ENCODE data around the gene SYNE2.
"Not testable (repeated sequence)": the region's sequence is repeated elsewhere in the genome, so short reads cannot be mapped to it uniquely, and the experiment has no call there.

Gene SYNE2

DNA sequence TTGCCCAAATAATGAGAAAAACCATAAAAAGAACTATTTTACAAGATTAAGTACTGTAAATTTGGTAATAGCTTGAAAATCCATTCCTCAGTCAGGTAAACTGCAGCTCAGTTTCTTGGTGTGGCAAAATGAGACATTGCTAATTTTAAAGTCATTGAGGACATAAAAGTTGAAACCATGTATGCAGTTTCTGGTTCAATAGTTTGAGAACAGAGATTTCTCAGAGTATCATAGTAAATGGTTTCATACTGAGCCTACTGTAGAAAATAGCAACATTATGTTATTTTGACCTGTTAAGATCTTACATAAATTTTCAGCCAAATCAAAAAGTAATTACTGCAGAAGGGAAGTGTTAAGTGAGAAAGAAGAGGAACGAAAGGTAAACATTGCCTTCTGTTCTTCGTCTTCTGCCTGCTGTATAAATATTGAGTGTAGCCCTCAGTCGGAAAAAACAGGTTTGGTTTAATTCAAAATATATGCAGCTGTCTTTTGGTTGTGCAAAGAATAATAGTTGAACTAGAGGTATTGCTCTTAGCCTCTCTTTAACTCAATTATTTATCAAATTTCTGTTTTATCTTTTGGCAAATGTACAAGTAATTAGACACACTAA is 119.6 kb downstream of the SYNE2 start:
- no peak for FAIRE-seq

DNA sequence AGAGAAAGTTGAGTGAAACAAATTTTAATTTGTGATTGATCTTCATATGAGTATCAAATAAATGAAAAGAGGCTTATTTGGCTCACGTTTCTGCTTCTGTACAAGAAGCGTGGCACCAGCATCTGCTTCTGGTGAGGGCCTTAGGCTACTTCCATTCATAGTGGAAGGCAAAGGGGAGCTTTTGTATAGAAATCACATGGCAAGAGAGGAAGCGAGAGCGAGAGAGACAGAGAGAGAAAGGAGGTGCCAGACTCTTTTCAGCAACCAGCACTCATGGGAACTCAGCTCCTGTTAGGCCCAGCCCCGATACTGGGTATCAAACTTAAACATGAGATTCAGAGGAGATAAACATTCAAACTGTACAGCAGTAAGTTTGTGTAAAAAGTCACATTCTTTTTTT is 121.4 kb downstream of the SYNE2 start:
- FAIRE-seq, result no peak

DNA sequence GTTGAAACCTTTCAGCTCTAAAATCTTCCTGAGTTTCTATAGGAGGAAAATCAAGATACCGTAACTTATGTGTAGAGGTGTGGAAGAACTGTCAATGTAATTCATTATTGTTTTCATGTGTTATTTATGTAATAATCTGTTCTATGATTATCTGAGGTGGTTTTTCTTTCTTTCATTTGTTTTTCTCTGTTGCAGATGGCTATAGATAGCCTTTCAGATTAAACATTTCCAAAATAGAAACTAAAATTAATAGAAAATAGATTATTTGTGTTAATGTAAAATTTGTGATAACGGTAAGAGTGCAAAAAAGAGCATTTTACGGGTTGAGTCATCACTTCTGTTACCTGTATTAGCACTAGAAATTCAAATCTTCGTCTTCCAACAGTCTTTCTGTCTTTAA is 128.8 kb downstream of the SYNE2 start:
- FAIRE-seq, result no peak

DNA sequence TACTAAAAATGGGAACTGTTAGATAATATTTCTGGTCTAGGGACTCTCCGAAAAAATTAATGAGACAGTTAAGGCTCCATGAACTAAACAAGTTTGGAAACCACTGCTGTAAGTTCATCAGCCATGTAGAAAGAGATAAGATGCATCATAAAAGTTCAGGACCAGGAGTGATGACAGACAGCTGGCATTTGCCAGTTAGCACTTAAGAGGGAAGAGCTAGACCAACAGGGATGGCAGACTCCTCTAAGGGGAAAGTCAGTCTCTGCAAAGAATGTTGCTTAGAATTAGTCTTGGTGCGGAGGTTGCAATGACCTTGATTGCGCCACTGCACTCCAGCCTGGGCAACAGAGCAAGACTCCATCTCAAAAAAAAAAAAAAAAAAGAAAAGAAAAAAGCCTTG is 129.4 kb downstream of the SYNE2 start:
- FAIRE-seq, result no peak

DNA sequence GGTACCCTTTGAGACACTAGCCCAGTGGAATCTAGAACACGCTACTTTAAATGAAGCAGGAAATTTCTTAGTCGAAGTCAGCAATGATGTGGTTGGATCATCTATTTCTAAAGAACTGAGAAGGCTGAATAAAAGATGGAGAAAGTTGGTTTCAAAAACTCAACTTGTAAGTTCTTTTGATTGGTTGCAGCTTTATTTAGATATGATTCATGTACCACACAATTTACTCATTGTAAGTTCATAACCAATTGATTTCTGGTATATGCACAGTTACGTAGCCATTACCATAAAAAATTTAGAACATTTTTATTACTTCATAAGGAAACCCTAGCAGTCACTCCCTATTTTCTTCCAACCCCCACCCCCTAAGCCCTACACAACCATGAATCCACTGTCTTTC is 129.8 kb downstream of the SYNE2 start:
- no peak for FAIRE-seq

DNA sequence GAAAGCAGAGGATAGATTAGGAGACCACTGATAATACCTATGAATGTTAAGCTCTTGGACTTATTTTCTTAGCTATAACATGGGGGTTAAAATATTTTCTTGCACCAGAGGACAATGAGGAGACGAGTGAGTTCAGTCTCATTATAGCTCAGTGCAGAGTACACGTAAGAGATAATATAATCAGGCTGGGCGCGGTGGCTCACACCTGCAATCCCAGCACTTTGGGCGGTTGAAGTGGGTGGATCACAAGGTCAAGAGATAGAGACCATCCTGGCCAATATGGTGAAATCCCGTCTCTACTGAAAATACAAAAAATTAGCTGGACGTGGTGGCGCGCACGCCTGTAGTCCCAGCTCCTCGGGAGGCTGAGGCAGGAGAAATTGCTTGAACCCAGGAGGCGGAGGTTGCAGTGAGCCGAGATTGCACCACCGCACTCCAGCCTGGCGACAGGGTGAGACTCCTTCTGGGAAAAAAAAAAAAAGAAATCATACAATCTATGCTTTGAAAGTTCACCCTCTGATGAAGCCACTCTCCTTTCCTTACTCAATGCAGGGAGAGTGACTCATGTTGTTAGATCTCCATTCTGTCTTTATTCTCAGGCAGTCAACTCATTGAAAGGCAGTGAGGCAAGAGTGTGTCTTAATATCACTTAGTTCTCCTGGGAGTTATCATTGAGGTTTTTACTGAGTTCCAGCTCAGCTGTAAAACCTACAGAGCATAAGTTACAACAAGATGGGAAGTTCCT is 134.2 kb downstream of the SYNE2 start:
- FAIRE-seq, result no peak

DNA sequence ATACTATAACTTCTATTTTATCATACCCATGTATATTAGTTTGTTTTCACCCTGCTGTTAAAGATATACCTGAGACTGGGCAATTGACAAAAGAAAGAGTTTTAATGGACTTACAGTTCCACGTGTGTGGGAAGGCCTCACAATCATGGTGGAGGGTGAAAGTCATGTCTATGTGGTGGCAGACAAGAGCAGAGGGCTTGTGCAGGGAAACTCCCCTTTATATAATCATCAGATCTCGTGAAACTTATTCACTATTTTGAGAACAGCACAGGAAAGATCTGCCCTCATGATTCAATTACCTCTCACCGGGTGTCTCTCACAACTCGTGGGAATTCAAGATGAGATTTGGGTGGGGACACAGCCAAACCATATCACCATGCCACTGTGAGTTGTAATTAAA is 135.8 kb downstream of the SYNE2 start:
- FAIRE-seq, result no peak

DNA sequence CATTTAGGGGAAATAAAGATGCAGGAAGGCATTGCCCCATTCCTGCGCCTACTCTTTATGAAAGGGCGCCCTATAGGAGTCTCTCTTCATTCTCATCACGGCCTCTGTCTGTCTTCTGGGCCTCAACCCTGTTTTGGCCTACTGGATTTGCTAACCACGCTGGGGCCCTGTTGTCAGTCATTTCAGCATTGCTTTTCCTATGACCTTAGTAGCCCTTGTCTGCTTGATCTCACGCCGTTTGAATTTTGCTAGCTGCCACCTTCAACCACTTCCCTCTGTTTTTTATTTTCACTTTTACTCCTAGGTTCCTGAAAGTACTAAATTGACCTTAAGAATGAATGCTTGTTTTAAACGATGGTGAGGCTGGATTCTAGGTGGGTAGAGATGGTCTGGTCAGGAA is 139.0 kb downstream of the SYNE2 start:
- FAIRE-seq, result no peak

DNA sequence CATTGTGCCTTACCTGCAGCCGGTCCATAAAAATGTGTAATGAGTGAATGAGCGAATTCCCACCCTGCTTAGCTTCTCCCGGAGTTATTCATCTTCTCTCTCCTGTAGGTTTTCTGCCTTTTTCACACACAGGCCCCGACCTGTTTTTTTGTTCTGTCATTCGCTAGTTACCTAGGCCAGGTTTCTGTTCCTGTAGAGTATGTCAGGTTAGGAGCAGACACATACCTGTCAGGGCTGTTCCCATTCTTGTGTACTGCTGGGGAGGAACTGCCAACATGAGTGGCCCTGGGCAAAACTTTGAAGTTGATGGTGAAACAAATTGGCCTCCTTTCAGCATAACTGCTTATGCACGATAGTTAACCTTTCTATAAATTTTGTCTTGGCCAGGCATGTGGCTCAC is 140.1 kb downstream of the SYNE2 start:
- FAIRE-seq, result no peak

DNA sequence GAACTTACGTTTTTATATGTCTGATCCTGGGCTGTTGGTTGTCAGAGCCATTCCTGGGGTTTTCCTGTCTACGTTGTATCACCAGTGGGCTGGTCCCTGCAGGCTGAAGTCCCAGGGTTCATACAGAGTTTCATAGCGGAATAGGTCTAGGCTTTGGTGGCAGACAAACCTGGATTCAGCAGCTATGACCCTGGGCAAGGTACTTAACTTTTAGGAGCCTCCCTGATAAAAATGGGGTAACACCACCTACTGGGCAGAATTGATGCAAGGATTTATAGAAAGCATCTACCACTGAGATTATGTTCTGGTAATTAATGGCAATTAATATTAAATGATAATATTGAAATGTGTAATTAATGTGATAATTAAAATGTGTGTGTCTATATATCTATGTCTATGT is 141.2 kb downstream of the SYNE2 start:
- no peak for FAIRE-seq

DNA sequence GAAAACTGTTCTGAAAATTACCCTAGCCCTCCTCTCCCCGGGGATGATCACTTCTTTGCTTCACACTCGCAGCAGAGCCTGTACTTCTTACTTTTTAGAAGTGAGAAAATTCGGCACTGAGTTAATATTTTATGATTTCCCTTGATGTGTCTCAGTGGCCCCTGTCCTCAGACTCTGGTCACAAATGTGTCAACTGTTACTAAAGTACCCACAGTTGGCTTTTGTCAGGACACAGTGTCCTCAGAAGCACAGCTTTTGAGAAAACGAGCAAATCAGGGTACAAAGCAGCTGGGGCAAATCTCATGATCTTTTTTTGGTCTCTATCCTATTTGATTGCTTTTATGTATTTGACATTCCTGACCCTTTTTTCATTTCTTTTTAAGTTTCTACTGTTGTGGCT is 142.5 kb downstream of the SYNE2 start:
- FAIRE-seq, result no peak

DNA sequence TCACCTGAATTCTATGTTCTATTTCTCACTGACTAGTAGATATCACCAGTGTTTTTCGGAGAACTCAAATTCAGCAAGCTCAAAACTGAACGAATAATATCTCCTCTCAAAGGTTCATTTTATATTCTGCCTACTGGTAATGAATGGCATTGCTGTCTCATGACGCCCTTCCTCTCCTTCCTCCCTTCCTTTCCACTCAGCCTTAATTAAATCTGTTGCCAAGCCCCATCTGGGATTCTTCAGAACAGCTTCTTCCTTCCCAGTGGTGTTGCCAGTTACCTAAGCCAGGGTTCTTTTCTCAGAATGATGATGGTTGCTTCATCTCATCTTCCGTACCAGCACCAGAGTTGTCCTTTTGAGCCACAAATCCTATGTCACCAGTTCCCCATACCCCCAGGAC is 143.2 kb downstream of the SYNE2 start:
- no peak for FAIRE-seq

DNA sequence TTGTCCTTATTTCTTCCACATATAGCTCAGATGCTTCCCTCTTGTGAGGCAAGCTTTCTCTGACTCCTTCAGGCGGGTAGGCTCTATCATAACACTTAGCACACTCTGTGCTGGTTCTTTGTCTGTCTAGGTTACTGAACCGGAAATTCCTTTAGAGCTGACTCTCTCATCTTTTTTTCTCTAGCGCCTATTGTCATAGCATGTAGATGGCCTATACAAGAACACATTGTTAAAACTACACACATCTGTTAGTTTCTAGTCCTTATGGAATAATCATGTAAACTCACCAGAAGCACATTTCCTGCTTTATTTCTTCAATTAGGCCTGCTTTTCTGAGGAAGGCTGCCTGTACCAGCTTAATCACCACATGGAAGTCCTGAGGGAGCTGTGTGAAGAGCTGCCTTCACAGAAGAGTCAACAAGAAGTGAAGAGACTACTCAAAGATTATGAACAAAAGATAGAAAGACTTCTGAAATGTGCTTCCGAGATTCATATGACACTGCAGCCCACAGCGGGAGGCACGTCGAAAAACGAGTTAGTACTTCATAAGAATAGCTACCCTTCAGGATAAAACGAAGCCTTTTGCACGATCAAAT is 143.9 kb downstream of the SYNE2 start:
- FAIRE-seq, result no peak

DNA sequence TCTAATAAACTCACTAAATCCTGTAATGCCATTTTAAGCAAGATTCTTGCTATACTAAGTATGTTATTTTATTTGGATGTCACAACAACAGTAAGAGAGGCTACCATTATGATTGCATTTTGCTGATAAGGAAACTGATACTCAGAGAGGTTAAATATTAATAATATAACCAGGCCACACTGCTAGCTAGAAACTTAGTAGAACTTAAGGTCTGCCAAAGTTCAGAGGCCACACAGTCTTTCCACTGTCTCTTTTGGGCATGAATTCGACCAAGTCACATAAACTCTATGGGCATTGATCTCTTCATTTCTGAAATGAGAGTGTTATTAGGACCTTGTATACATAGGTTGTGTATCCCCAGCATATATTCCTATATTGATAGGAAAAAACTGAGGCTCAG is 147.9 kb downstream of the SYNE2 start:
- FAIRE-seq, result no peak

DNA sequence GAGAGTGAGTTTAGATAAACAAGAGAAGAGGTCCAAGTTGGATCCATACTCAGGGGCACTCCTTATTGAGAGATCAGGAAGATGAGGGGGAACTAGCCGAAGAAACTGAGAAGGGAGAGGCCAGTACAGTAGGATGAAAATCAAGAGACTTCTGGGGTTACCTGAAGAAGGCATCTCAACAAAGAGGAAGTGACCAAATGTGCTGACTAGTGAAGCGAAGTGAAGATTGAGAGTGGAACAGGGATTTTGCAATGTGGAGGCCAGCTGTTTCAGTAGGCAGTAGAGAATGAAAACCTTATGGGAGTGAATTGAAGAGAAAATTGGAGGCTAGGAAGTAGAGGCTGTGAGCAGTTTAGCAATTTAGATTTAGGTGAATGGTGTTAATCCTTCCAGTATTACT is 153.0 kb downstream of the SYNE2 start:
- FAIRE-seq, result no peak

DNA sequence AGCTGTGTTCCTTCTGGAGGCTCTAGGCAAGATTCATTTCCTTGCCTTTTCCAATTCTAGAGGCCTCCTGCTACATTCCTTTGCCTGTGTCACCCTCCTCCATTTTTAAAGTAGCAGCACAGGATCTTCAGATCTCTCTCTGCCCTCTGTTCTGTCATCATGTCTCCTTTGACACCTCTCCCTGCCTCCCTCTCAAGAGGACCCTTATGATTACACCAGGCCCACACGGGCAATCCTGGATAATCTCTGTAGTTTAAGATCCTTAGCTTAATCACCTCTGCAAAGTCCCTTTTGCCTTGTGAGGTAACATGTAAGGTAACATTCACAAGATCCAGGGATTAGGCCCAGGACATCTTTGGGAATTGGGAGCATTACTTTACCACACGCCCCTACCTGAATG is 155.2 kb downstream of the SYNE2 start:
- FAIRE-seq, result no peak

DNA sequence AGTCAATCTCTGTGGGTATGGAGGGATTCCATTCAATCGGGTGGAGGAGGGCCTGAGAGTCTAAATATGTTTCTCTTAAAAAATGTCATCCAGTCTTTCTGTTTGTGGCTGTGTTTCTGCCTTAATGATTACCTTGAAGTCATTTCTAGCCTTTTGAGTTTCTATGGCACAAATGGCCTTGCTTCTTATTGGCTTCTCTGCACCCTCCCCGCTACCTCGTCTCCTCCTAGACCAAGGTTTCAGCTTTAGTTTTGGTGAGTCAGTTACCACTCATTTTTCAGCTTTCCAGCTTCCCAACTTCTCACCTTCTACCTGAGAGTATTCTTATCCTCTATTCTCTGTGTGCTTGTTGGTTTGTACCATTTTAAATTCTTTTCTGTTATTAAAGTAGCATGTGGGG is 159.2 kb downstream of the SYNE2 start:
- no peak for FAIRE-seq

DNA sequence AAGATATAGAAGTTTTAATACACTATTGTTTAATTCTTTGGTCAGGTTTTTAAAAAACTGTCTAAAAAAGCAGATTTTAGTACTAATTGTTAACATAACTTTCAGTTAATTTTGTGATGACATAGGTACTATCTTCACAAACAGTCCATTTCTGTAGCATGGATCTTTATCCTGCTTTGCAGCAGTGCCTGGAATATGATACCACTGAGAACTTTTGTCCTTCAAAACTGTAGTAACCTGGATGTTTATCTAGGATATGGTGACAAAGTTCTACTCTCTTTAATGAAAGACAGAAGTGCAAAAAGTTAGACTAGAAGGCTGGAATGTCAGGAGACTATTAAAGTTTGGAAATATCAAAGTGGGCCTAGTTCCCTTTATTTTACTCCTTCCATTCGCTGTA is 159.9 kb downstream of the SYNE2 start:
- FAIRE-seq, result no peak

DNA sequence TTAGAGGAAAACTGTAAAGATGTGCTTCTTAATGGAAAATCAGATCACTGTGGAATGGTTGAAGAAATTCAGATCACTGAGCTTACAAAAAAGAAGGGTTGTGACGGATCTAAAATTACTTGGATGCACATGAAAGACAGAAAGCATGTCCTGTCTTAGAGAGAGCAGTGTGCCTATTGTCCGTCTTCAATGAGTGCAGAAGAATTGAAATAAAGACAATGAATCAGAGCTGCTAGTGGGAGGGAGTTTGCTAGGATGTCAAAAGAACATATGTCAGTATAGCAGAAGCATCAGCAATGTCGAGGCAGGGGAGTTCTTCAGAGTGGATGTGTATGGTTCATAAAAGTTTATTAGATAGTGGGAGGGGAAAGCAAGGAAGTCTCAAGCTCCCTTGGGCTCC is 172.7 kb downstream of the SYNE2 start:
- FAIRE-seq, result no peak

DNA sequence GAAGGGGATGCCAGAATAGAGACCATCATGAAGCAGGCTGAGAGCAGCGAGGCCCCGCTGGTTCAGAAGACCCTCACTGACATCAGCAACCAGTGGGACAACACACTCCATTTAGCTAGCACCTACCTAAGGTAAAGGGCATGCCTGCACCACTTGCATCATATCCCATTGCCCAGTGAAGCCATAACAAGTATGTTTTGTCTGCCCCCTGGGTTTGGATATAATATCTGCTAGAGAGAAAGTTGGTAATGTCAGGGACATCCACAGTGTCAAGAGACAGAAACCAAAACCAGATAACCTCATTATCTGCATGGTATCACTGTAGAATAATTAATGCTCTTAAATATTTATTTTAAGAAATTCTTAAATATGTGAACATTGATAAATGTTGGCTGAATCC is 173.8 kb downstream of the SYNE2 start:
- FAIRE-seq, result no peak

DNA sequence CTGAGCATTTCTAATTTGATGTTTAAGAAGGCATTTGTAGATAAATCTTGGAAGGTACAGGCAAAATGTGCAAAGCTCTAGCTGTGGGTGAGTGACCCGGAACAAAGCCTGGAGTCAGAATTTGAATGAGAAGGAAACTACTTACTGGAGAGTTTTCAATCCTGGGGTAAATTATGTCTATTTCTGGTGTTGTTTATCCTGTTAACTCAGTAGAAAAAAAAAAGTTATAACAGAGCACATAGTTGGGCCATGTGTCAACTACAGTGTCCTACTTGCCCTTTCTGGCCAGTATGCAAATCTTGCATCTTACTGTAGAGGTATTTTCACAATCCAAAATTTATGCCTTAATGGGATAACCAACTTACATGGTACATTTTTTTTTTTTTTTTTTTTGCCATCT is 182.3 kb downstream of the SYNE2 start:
- FAIRE-seq, result no peak

DNA sequence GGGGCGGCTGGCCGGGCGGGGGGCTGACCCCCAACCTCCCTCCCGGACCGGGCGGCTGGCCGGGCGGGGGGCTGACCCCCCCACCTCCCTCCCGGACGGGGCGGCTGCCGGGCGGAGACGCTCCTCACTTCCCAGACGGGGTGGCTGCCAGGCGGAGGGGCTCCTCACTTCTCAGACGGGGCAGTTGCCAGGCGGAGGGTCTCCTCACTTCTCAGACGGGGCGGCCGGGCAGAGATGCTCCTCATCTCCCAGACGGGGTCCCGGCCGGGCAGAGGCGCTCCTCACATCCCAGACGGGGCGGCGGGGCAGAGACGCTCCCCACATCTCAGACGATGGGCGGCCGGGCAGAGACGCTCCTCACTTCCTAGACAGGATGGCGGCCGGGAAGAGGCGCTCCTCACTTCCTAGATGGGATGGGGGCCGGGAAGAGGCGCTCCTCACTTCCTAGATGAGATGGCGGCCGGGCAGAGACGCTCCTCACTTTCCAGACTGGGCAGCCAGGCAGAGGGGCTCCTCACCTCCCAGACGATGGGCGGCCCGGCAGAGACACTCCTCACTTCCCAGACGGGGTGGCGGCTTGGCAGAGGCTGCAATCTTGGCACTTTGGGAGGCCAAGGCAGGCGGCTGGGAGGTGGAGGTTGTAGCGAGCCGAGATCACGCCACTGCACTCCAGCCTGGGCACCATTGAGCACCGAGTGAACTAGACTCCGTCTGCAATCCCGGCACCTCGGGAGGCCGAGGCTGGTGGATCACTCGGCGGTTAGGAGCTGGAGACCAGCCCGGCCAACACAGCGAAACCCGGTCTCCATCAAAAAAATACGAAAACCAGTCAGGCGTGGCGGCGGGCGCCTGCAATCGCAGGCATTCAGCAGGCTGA is 185.3 kb downstream of the SYNE2 start:
- FAIRE-seq, result not testable (repeated sequence)

DNA sequence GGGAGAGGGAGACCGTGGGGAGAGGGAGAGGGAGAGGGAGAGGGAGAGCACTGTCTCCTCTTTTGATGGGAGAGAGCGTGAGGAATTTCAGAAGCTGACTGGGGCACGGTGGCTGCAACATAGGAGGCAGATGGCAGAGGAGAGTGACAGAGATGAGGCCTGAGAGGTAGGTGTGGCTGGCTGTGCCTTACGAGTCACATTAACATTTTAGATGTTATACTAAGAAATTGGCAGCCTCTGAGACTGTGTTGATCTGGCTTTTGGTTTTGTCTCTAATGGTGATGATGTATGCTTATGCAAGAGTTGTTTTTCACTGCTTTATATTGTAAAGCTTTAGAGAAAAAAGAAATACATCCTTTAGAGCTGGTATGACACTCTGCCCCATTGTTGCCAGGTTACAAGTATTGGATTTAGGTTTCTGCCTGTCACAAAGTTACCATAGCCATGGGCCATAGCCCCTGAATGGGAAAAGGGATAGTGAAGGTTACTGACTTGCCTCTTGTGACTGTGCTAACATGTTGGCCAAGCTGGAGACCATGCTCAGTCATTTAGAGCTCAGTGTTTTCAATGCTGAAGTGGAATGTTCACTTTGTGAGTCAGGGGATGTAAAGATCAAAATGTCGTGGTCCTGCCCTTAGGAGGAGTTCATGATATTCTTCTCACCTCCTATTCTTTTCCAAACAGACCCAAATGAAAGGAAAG is 186.2 kb downstream of the SYNE2 start:
- no peak for FAIRE-seq

Data from TTC549 (cell line).